Measurements from ENCODE around the gene LRRN4. TPM values are rescaled to one million over a fixed set of nuclear protein-coding genes. Genes with fewer than 3 reads are reported as not detected.

Gene LRRN4
- not detected for polyA plus RNA-seq (2012; ENCODE audit: missing spikeins)

- no peak for DNase-seq (ENCODE audit: insufficient read length)
- FAIRE-seq = no peak
- TF ChIP-seq TAF1 (IDR thresholded peaks at IDR 0.05; ENCODE audit: borderline replicate concordance, low read depth, low read length) (no peak), POLR2A (IDR thresholded peaks at IDR 0.05; ENCODE audit: low read depth, low read length) (no peak), POLR2AphosphoS5 (IDR thresholded peaks at IDR 0.05; ENCODE audit: low read depth, low read length) (no peak)
Measured at GRCh38 chr20:6053776-6054688, at the start of gene LRRN4. LRRN4 (minus strand) TSS chr20:6054060; CDS start chr20:6052799, 1,261 bp downstream.

- DNase-seq (ENCODE audit: insufficient read length) (no peak), FAIRE-seq (no peak)
Measured at GRCh38 chr20:6103301-6103700, 49.4 kb upstream of the LRRN4 start.

GRCh38 chr20:6101346-6101745 is 47.5 kb upstream of the LRRN4 start:
- no peak for DNase-seq (ENCODE audit: insufficient read length)
- no peak for FAIRE-seq

More at GRCh38 chr20:6103301-6103700, 49.4 kb upstream of the LRRN4 start:
- TF ChIP-seq POLR2A (IDR thresholded peaks at IDR 0.05; ENCODE audit: low read depth, low read length) (no peak), POLR2AphosphoS5 (IDR thresholded peaks at IDR 0.05; ENCODE audit: low read depth, low read length) (no peak), TAF1 (IDR thresholded peaks at IDR 0.05; ENCODE audit: borderline replicate concordance, low read depth, low read length) (no peak)

GRCh38 chr20:6100246-6100645 is 46.4 kb upstream of the LRRN4 start:
- FAIRE-seq (no peak), DNase-seq (ENCODE audit: insufficient read length) (no peak)
- TF ChIP-seq POLR2A (IDR thresholded peaks at IDR 0.05; ENCODE audit: low read depth, low read length) (no peak), POLR2AphosphoS5 (IDR thresholded peaks at IDR 0.05; ENCODE audit: low read depth, low read length) (no peak), TAF1 (IDR thresholded peaks at IDR 0.05; ENCODE audit: borderline replicate concordance, low read depth, low read length) (no peak)

More at GRCh38 chr20:6101346-6101745, 47.5 kb upstream of the LRRN4 start:
- no peak for TF ChIP-seq TAF1 (IDR thresholded peaks at IDR 0.05; ENCODE audit: borderline replicate concordance, low read depth, low read length)
- TF ChIP-seq POLR2A (IDR thresholded peaks at IDR 0.05; ENCODE audit: low read depth, low read length) = no peak
- TF ChIP-seq POLR2AphosphoS5 (IDR thresholded peaks at IDR 0.05; ENCODE audit: low read depth, low read length) = no peak

- FAIRE-seq (no peak), DNase-seq (ENCODE audit: insufficient read length) (no peak)
- no peak for TF ChIP-seq TAF1 (IDR thresholded peaks at IDR 0.05; ENCODE audit: borderline replicate concordance, low read depth, low read length)
- no peak for TF ChIP-seq POLR2A (IDR thresholded peaks at IDR 0.05; ENCODE audit: low read depth, low read length)
- no peak for TF ChIP-seq POLR2AphosphoS5 (IDR thresholded peaks at IDR 0.05; ENCODE audit: low read depth, low read length)
Measured at GRCh38 chr20:6099819-6100218, 46.0 kb upstream of the LRRN4 start.

GRCh38 chr20:6095409-6095808 is 41.5 kb upstream of the LRRN4 start:
- DNase-seq (ENCODE audit: insufficient read length) (no peak), FAIRE-seq (no peak)
- no peak for TF ChIP-seq POLR2AphosphoS5 (IDR thresholded peaks at IDR 0.05; ENCODE audit: low read depth, low read length)
- TF ChIP-seq POLR2A (IDR thresholded peaks at IDR 0.05; ENCODE audit: low read depth, low read length) = no peak
- no peak for TF ChIP-seq TAF1 (IDR thresholded peaks at IDR 0.05; ENCODE audit: borderline replicate concordance, low read depth, low read length)

GRCh38 chr20:6094565-6094964 is 40.7 kb upstream of the LRRN4 start:
- FAIRE-seq (no peak), DNase-seq (ENCODE audit: insufficient read length) (no peak)
- TF ChIP-seq TAF1 (IDR thresholded peaks at IDR 0.05; ENCODE audit: borderline replicate concordance, low read depth, low read length) (no peak), POLR2AphosphoS5 (IDR thresholded peaks at IDR 0.05; ENCODE audit: low read depth, low read length) (no peak), POLR2A (IDR thresholded peaks at IDR 0.05; ENCODE audit: low read depth, low read length) (no peak)

GRCh38 chr20:6094063-6094462 is 40.2 kb upstream of the LRRN4 start:
- DNase-seq (ENCODE audit: insufficient read length) = no peak
- TF ChIP-seq POLR2AphosphoS5 (IDR thresholded peaks at IDR 0.05; ENCODE audit: low read depth, low read length) (no peak), TAF1 (IDR thresholded peaks at IDR 0.05; ENCODE audit: borderline replicate concordance, low read depth, low read length) (no peak), POLR2A (IDR thresholded peaks at IDR 0.05; ENCODE audit: low read depth, low read length) (no peak)
- no peak for FAIRE-seq

DNA sequence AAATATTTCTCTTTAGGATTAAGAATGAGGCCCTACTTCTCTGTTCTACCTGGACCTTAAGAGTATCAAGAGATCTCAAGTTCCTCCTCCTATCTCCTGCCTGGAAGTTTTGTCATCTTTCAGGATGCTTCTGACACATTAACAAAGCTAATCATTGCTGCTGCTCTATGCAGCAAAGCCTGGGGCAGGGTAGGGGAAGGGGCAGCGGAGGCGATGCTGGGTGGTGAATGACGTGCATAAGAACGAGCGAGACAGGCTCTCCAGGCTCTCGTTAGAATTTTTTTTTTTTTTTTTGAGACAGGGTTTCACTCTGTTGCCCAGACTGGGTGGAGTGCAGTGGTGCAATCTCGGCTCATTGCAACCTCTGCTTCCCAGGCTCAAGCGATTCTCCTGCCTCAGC is 37.8 kb upstream of the LRRN4 start:
- FAIRE-seq = no peak
- no peak for DNase-seq (ENCODE audit: insufficient read length)
- TF ChIP-seq POLR2A (IDR thresholded peaks at IDR 0.05; ENCODE audit: low read depth, low read length) (no peak), TAF1 (IDR thresholded peaks at IDR 0.05; ENCODE audit: borderline replicate concordance, low read depth, low read length) (no peak), POLR2AphosphoS5 (IDR thresholded peaks at IDR 0.05; ENCODE audit: low read depth, low read length) (no peak)

DNA sequence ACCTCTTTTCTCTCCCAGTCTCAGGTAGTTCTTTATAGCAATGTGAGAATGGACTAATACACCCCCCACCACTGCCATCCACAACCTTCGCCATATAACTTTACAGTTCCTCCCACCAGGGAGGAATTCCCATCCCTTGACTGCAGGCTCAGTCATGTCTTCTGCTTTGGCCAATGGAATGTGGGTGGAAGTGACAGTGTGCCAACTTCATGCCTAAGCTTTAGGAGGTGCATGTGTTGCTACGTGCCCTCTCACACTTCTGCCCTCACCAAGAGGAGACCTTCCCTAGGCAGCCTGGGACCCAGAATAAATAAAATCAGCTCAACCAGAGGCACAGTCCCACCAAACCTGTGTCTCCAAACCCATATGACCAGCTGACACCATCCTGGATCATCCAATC is 33.0 kb upstream of the LRRN4 start:
- TF ChIP-seq POLR2AphosphoS5 (IDR thresholded peaks at IDR 0.05; ENCODE audit: low read depth, low read length) (no peak), TAF1 (IDR thresholded peaks at IDR 0.05; ENCODE audit: borderline replicate concordance, low read depth, low read length) (no peak), POLR2A (IDR thresholded peaks at IDR 0.05; ENCODE audit: low read depth, low read length) (no peak)
- DNase-seq (ENCODE audit: insufficient read length) (no peak), FAIRE-seq (no peak)

DNA sequence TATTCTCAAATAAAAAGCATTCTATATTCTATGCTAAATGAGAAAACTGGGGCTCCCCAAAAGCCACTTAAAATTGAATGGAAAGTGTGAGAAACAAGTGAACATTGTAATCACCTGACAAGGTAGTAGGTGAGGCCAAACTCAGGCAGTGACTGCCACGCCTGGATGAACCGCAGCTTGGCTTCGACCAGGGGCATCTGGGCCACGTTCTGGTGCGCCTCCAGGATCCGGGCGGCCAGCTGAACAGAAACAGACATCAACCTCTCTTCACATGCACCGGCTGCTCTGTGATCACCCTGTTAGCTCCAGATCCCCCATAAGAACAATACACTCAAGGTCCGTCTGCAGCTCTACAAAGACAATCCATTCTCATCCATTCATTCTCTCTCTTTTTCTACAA is 30.1 kb upstream of the LRRN4 start:
- no peak for FAIRE-seq
- TF ChIP-seq POLR2A (IDR thresholded peaks at IDR 0.05; ENCODE audit: low read depth, low read length) (no peak), TAF1 (IDR thresholded peaks at IDR 0.05; ENCODE audit: borderline replicate concordance, low read depth, low read length) (no peak), POLR2AphosphoS5 (IDR thresholded peaks at IDR 0.05; ENCODE audit: low read depth, low read length) (no peak)

GRCh38 chr20:6081236-6081635 is 27.4 kb upstream of the LRRN4 start:
- no peak for DNase-seq (ENCODE audit: insufficient read length)
- no peak for FAIRE-seq
- no peak for TF ChIP-seq POLR2AphosphoS5 (IDR thresholded peaks at IDR 0.05; ENCODE audit: low read depth, low read length)
- TF ChIP-seq POLR2A (IDR thresholded peaks at IDR 0.05; ENCODE audit: low read depth, low read length) = no peak
- TF ChIP-seq TAF1 (IDR thresholded peaks at IDR 0.05; ENCODE audit: borderline replicate concordance, low read depth, low read length) = no peak

More for the DNA sequence above, 30.1 kb upstream of the LRRN4 start:
- DNase-seq (ENCODE audit: insufficient read length) = no peak

All from GM12892 (cell line).